WTC11 (cell line): ENCODE results near the gene PHF1. TPM values are rescaled to one million over a fixed set of nuclear protein-coding genes. Genes with fewer than 3 reads are reported as not detected.

Source experiments
- ATAC-seq: fragments of 200-7000 bp; cut with Tn5 transposase; 2 replicates; pipeline ENCODE4 v1.10.0; 2021; ENCODE audit warnings: mild to moderate bottlenecking, moderate library complexity
- CTCF ChIA-PET: fragments of 300-600 bp; sonication (Branson Sonifier 250); formaldehyde crosslinking; loops from one replicate; lab custom pipeline; 2021; ENCODE audit warnings: antibody characterized with exemption; lab: Charles Lee
- POLR2A ChIA-PET: fragments of 350-600 bp; sonication (Branson Sonifier 250); formaldehyde crosslinking; loops from one replicate; lab custom pipeline; 2021; ENCODE audit warnings: antibody characterized with exemption; lab: Charles Lee
- DNase-seq: peaks from one replicate; pipeline ENCODE4 v3.0.0; 2021; ENCODE audit warnings: low spot score
- H3K27ac Mint-ChIP-seq: 2 replicates; pipeline ENCODE4 v1.8.0; 2021; ENCODE audit warnings: mixed read lengths
- H3K27me3 Mint-ChIP-seq: 2 replicates; pipeline ENCODE4 v1.8.0; 2021; ENCODE audit warnings: low read depth, mild to moderate bottlenecking, moderate library complexity, mixed read lengths
- H3K36me3 Mint-ChIP-seq: 2 replicates; pipeline ENCODE4 v1.8.0; 2021; ENCODE audit warnings: mixed read lengths
- H3K4me1 Mint-ChIP-seq: 2 replicates; pipeline ENCODE4 v1.8.0; 2022; ENCODE audit warnings: mixed read lengths
- H3K4me3 Mint-ChIP-seq: 2 replicates; pipeline ENCODE4 v1.8.0; 2021; ENCODE audit warnings: mild to moderate bottlenecking, moderate library complexity, mixed read lengths
- H3K9me3 Mint-ChIP-seq: 2 replicates; pipeline ENCODE4 v1.8.0; 2021; ENCODE audit warnings: mixed read lengths
- EMX1 ChIP-seq: fragments of 250-450 bp; sonication (Bioruptor Pico); IDR thresholded peaks from 2 replicates; pipeline ENCODE4 v1.8.0; 2021; ENCODE audit warnings: mild to moderate bottlenecking
- FOXK1 ChIP-seq: sonication (generic); formaldehyde crosslinking; IDR thresholded peaks from 2 replicates; pipeline ENCODE4 v1.8.0; 2022; ENCODE audit warnings: mild to moderate bottlenecking, moderate library complexity, missing genetic modification reagents
- NFE2L1 ChIP-seq: sonication (generic); formaldehyde crosslinking; IDR thresholded peaks from 2 replicates; pipeline ENCODE4 v1.8.1; 2023; ENCODE audit warnings: missing genetic modification reagents
- PRRX2 ChIP-seq: fragments of 250-450 bp; sonication (Bioruptor Pico); IDR thresholded peaks from 2 replicates; pipeline ENCODE4 v1.8.0; 2021; ENCODE audit warnings: mild to moderate bottlenecking
- USF1 ChIP-seq: sonication (generic); formaldehyde crosslinking; IDR thresholded peaks from 2 replicates; pipeline ENCODE4 v1.8.0; 2022; ENCODE audit warnings: mild to moderate bottlenecking, missing genetic modification reagents
- USF2 ChIP-seq: sonication (generic); formaldehyde crosslinking; IDR thresholded peaks from 2 replicates; pipeline ENCODE4 v1.8.1; 2023; ENCODE audit warnings: mild to moderate bottlenecking, missing genetic modification reagents, moderate library complexity
- ZNF263 ChIP-seq: sonication (generic); formaldehyde crosslinking; IDR thresholded peaks from 2 replicates; pipeline ENCODE4 v1.8.1; 2022; ENCODE audit warnings: low read depth, mild to moderate bottlenecking, moderate library complexity, missing genetic modification reagents
- total RNA-seq: library from RNA; stranded (reverse); gene quantifications from 3 replicates; pipeline ENCODE4 v1.2.3, GENCODE V29; 2021
- TF ChIP-seq, protein P1 (sequence below): fragments of 250-450 bp; sonication (Bioruptor Pico); IDR thresholded peaks from 2 replicates; pipeline ENCODE4 v2.1.2; 2022; ENCODE audit warnings: mild to moderate bottlenecking, moderate library complexity
- TF ChIP-seq, protein P2 (sequence below): fragments of 250-450 bp; sonication (Bioruptor Pico); IDR thresholded peaks from 2 replicates; pipeline ENCODE4 v1.9.0; 2021; ENCODE audit warnings: mild to moderate bottlenecking
- TF ChIP-seq, protein P3 (sequence below): sonication (generic); formaldehyde crosslinking; IDR thresholded peaks from 2 replicates; pipeline ENCODE4 v1.8.1; 2023; ENCODE audit warnings: mild to moderate bottlenecking, missing genetic modification reagents, moderate library complexity
- TF ChIP-seq, protein P4 (sequence below): sonication (generic); formaldehyde crosslinking; conservative IDR thresholded peaks from 2 replicates; pipeline ENCODE4 v1.8.1; 2023; ENCODE audit warnings: mild to moderate bottlenecking, low read depth, missing genetic modification reagents, moderate library complexity
- TF ChIP-seq, protein P5 (sequence below): fragments of 250-450 bp; sonication (Bioruptor Pico); IDR thresholded peaks from 2 replicates; pipeline ENCODE4 v1.8.0; 2021; ENCODE audit warnings: mild to moderate bottlenecking
- TF ChIP-seq, protein P6 (sequence below): fragments of 200-600 bp; IDR thresholded peaks from 2 replicates; pipeline ENCODE4 v1.8.0; 2022; ENCODE audit warnings: antibody characterized with exemption
- TF ChIP-seq, protein P7 (sequence below): sonication (generic); formaldehyde crosslinking; IDR thresholded peaks from 2 replicates; pipeline ENCODE4 v1.8.1; 2022; ENCODE audit warnings: low read depth, mild to moderate bottlenecking, moderate library complexity, missing genetic modification reagents, borderline replicate concordance

Gene PHF1
- total RNA-seq, 1 experiment from 2014 or later = 63.6 TPM

DNA sequence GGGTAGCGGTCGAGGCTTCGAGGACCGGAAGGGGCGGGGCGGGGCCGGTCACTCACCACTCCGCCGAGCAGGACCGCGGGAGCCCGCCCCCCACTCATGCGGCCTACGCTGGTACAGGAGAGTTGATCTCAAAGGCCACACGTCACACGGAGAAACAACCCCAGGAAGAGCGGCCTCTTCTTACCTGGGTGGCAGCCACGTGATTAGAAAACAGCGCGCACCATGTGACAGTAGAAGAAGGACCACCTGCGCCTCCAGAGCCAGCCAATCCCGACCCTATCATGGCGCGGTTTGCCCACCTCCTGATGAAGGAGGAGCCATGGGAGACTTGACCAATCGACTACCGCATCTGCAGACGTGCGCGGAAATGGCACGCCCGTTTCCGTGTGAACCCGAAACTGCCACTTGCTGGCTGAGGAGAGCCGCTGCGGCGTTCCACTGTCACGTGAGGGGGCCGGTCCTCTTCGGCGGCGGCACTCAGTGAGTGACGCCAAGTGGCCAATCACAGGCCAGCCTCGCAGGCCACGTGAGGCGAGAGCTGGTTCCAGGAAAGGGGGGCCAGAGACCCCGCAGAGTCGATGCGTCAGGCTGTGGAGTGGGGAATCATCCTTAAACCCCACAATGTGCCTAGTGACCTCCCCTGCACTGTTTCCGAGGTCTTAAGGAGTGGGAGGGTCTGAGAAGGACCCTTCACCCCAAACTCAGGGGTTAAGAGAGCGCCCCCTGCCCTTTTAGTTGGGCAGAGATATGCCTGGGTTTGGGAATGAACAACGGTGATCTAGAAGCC lies 7.3 kb downstream of the PHF1 start, which contains the start of gene CUTA (continued):
- TF ChIP-seq USF1 (CRISPR knock-in tag) (peak; percentile 100), ZNF263 (CRISPR knock-in tag) (no peak), USF2 (CRISPR knock-in tag) (peak; percentile 99), NFE2L1 (CRISPR knock-in tag) (0 out of 2 replicates have a peak, but pooled peaks have one; percentile 15), FOXK1 (peak; percentile 94), PRRX2 (CRISPR knock-in tag) (no peak)
- TF ChIP-seq, protein P1, sequence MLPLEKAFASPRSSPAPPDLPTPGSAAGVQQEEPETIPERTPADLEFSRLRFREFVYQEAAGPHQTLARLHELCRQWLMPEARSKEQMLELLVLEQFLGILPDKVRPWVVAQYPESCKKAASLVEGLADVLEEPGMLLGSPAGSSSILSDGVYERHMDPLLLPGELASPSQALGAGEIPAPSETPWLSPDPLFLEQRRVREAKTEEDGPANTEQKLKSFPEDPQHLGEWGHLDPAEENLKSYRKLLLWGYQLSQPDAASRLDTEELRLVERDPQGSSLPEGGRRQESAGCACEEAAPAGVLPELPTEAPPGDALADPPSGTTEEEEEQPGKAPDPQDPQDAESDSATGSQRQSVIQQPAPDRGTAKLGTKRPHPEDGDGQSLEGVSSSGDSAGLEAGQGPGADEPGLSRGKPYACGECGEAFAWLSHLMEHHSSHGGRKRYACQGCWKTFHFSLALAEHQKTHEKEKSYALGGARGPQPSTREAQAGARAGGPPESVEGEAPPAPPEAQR (CRISPR knock-in tag) = no peak
- TF ChIP-seq, protein P2, sequence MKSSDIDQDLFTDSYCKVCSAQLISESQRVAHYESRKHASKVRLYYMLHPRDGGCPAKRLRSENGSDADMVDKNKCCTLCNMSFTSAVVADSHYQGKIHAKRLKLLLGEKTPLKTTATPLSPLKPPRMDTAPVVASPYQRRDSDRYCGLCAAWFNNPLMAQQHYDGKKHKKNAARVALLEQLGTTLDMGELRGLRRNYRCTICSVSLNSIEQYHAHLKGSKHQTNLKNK (CRISPR knock-in tag) = no peak
- TF ChIP-seq, protein P3, sequence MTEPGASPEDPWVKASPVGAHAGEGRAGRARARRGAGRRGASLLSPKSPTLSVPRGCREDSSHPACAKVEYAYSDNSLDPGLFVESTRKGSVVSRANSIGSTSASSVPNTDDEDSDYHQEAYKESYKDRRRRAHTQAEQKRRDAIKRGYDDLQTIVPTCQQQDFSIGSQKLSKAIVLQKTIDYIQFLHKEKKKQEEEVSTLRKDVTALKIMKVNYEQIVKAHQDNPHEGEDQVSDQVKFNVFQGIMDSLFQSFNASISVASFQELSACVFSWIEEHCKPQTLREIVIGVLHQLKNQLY = no peak
- TF ChIP-seq, protein P4, sequence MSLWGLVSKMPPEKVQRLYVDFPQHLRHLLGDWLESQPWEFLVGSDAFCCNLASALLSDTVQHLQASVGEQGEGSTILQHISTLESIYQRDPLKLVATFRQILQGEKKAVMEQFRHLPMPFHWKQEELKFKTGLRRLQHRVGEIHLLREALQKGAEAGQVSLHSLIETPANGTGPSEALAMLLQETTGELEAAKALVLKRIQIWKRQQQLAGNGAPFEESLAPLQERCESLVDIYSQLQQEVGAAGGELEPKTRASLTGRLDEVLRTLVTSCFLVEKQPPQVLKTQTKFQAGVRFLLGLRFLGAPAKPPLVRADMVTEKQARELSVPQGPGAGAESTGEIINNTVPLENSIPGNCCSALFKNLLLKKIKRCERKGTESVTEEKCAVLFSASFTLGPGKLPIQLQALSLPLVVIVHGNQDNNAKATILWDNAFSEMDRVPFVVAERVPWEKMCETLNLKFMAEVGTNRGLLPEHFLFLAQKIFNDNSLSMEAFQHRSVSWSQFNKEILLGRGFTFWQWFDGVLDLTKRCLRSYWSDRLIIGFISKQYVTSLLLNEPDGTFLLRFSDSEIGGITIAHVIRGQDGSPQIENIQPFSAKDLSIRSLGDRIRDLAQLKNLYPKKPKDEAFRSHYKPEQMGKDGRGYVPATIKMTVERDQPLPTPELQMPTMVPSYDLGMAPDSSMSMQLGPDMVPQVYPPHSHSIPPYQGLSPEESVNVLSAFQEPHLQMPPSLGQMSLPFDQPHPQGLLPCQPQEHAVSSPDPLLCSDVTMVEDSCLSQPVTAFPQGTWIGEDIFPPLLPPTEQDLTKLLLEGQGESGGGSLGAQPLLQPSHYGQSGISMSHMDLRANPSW = no peak
- TF ChIP-seq, protein P5, sequence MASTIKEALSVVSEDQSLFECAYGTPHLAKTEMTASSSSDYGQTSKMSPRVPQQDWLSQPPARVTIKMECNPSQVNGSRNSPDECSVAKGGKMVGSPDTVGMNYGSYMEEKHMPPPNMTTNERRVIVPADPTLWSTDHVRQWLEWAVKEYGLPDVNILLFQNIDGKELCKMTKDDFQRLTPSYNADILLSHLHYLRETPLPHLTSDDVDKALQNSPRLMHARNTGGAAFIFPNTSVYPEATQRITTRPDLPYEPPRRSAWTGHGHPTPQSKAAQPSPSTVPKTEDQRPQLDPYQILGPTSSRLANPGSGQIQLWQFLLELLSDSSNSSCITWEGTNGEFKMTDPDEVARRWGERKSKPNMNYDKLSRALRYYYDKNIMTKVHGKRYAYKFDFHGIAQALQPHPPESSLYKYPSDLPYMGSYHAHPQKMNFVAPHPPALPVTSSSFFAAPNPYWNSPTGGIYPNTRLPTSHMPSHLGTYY (CRISPR knock-in tag) = no peak

DNA sequence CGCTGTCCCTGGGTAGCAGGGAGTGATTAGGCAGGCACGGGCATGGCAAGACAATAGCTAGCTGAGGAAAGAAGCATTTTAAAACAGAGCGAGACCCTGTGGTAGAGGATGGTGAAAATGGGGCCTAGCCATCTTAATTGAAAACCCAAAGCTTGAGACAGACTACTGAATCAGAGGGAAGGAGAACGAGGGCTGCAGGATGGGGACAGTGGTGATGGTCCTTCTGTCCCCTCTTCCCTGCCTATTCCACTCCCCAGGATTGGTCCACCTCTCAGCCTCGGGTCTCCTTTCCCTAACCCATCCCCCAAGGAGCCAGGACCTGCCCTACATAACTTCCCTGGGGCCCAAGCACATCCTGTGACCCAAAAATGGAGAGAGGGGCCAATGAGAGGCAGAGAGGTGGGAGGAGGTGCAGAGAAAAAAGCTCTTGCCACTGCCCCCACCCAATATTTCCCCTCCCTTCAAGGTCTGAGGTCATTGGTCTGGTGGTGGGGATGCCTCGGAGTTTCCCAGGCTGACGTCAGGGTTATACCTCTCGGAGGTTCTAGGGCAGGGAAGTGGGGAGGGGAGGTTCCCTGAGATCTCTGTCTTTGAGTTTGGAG lies 8.0 kb downstream of the PHF1 start:
- Mint-ChIP-seq H3K27ac (peak overlapping the region; percentile 100), H3K27me3 (no peaks in the 10 kb centered on the region; the same call in 1 of the 2 replicates), H3K9me3 (no peaks in the 10 kb centered on the region), H3K4me3 (peak overlapping the region; percentile 96), H3K4me1 (peaks cover 67% of the 10 kb centered on the region), H3K36me3 (peaks cover 28% of the 10 kb centered on the region)
- ATAC-seq = no peak
- TF ChIP-seq, protein P6, sequence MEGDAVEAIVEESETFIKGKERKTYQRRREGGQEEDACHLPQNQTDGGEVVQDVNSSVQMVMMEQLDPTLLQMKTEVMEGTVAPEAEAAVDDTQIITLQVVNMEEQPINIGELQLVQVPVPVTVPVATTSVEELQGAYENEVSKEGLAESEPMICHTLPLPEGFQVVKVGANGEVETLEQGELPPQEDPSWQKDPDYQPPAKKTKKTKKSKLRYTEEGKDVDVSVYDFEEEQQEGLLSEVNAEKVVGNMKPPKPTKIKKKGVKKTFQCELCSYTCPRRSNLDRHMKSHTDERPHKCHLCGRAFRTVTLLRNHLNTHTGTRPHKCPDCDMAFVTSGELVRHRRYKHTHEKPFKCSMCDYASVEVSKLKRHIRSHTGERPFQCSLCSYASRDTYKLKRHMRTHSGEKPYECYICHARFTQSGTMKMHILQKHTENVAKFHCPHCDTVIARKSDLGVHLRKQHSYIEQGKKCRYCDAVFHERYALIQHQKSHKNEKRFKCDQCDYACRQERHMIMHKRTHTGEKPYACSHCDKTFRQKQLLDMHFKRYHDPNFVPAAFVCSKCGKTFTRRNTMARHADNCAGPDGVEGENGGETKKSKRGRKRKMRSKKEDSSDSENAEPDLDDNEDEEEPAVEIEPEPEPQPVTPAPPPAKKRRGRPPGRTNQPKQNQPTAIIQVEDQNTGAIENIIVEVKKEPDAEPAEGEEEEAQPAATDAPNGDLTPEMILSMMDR = 0 out of 2 replicates have a peak, but pooled peaks have one; percentile 1
- TF ChIP-seq, protein P5 (CRISPR knock-in tag) = no peak
- TF ChIP-seq, protein P7, sequence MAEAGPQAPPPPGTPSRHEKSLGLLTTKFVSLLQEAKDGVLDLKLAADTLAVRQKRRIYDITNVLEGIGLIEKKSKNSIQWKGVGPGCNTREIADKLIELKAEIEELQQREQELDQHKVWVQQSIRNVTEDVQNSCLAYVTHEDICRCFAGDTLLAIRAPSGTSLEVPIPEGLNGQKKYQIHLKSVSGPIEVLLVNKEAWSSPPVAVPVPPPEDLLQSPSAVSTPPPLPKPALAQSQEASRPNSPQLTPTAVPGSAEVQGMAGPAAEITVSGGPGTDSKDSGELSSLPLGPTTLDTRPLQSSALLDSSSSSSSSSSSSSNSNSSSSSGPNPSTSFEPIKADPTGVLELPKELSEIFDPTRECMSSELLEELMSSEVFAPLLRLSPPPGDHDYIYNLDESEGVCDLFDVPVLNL (CRISPR knock-in tag) = no peak
- no peak for TF ChIP-seq EMX1 (CRISPR knock-in tag)
- ChIA-PET CTCF (interaction anchor here (0.6 to 2.6 kb wide), 15 partner anchors 7 to 190 kb away, joined by 3 to 30 read pairs (median 5); partner anchors contain the start of genes B3GALT4, PFDN6, PHF1 and RGL2), POLR2A (interaction anchor here (0.9 to 1.7 kb wide), 5 partner anchors 8 to 447 kb away, joined by 3 to 8 read pairs (median 5); partner anchors contain the start of genes ZBTB22 and ZBTB9)
- DNase-seq = no peak
